ENCODE results near the gene CBY3.
A peak's percentile ranks its signal among the peaks of the same experiment; 100 is the strongest.
"Not testable (repeated sequence)": the region's sequence is repeated elsewhere in the genome, so short reads cannot be mapped to it uniquely, and the experiment has no call there.

The CBY3 gene

DNA sequence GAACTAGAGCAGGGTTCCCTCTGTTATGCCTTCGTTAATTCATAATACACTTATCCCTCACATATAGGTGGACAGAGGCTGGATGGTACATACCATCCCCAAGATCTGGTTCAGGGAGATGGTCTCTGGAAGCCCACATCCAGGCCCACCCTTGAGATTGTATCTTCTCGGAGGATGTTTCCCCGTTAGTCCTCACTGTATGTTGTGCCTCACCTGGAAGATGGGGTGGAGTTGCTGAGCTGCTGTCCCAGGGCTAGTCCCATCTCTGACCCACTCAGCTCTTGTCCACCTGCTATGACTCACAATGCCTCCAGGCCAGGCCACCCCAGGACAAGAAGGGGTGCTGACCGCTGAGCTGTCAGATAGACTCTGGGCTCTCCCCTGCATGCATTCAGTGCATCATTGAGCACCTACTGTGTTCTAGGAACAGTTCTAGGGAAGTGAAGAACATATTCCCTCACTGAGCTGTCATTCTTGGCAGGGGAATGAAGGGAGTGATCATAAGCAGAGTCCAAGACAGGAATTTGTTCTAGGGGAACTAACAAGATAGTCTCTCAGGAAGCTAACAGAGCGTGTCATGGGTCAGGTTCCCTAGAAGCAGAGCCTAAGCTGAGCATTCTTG is at the start of gene CBY3:
TSS of gene CBY3 (minus strand) at position 255 of the 622 bp plus-strand sequence. CDS start at position 139, 116 bp downstream.
- DNase-seq (ENCODE audit: low spot score), result no peak

DNA sequence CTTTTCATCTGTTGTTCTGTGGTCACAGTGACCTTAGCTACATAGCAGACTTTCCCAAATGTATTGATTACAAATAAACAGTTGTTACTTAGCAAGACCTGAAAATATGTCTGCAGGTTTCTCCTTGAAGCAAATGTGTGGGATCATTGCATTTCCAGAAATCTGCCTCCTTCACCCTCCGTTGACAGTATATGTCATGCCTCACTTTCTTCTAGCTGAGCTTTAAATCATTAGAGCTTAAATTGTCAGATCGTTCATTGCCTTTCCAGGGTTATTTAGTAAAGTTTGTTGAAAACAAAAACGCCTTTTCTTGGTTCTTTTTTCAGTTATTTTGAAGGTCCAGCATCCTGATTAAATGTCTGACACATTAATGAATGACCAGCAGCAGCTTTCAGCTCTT is 49.5 kb upstream of the CBY3 start:
- DNase-seq (ENCODE audit: low spot score), result no peak

DNA sequence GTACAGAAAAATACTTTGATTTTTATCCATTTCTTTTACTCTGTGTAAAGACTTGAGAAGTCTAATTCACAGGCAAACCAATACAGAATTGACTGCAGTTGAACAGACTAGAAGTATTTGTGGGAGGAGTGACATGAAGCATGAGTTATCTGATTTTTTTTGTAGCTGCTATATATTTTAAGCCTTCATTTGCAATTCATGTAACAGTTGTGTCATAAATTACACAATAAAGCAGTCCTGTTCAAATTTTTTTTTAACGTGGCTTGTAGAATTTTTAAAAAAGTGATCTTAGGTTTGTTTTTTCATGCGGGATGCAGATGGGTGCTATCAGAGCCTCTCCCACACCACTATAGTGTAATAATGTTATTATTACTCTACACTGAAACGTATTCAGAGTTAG is 48.9 kb upstream of the CBY3 start:
- DNase-seq (ENCODE audit: low spot score), result no peak

DNA sequence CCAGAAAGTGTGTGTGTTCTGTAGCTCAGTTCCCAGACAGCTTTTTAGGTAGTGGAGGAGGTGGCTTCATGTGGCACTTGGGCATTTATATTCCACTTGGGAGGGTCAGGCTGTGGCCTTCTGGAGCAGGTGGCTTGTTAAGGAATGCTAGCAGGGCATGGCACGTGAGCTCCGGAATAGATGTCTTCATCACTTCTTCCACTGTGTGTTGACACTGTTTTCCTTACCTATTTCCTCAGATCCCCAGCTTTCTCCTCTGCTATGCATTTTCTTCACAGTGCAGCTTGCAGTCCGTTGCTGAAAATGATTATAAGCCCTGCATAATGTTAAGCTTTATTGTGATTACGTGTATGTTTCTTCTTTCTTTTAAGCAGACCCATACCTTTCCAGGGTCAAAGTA is 48.5 kb upstream of the CBY3 start:
- DNase-seq (ENCODE audit: low spot score), result no peak

DNA sequence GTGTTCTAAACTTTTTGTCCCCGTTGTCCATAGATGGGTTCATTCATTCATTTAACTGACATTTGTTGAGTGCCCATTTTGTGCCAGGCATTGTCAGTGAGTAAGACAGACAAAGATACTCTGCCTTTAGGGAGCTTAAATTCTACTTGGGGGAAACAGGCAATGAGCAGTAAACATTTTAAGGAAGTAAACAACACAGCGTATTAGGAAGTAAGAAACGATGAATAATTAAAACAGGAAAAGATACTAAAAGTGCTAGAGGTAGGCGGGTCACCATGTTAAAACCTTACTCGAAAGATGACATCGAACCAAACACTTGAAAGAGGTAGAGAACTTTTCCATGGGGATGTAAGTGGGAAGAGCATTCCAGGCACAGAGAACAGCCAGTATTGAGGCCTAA is 46.3 kb upstream of the CBY3 start:
- DNase-seq (ENCODE audit: low spot score), result no peak

DNA sequence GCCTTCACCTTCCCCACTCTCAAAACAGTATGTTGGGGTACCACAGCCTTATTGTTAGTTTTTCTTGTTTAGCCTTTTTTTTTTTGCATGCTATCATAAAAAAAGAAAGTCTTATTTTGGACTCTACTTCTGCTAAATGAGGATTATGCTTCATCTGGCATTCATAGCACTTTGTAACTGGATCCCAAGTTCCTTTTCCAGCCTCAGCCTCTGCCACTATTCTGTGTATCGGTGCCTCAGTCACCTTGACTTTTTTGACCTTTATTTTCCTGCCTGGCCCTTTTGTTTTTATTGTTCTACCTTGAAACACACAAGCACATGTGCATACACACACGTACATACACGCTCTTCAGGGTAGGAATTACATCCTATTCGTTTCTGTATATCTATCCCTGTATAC is 43.3 kb upstream of the CBY3 start:
- no peak for DNase-seq (ENCODE audit: low spot score)

DNA sequence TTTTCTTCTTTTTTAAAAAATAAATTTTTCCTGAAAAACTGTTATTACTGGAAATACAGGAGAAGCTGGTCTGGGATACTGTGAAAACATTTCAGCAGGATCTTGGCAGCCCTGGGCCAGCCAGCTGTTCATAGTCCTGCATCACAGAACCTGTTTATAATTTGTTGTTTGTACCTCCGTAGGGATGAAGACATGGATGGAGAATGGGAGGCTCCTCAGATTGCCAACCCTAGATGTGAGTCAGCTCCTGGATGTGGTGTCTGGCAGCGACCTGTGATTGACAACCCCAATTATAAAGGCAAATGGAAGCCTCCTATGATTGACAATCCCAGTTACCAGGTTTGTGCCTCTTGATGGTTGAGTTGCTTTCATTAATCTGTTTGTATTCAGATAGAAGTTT is 39.4 kb upstream of the CBY3 start:
- DNase-seq (ENCODE audit: low spot score), result no peak

DNA sequence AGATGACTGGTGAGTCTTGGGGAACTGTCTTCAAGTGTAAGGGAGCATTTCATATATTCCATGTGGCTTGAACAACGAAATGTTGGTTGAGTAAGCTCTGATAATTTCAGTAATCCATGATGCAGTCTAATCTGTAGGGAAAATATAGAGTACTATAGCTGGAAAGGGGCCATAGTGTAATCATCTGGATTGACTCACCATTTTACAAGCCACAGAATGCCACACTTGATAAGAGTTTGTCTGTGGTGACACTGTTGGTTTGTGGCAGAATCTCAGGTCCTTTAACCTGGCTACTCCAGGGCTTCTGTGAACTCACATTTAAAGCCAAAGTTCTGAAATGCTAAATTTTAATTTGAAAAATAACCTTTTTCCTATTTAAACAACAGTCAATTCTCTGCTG is 35.5 kb upstream of the CBY3 start:
- no peak for DNase-seq (ENCODE audit: low spot score)

DNA sequence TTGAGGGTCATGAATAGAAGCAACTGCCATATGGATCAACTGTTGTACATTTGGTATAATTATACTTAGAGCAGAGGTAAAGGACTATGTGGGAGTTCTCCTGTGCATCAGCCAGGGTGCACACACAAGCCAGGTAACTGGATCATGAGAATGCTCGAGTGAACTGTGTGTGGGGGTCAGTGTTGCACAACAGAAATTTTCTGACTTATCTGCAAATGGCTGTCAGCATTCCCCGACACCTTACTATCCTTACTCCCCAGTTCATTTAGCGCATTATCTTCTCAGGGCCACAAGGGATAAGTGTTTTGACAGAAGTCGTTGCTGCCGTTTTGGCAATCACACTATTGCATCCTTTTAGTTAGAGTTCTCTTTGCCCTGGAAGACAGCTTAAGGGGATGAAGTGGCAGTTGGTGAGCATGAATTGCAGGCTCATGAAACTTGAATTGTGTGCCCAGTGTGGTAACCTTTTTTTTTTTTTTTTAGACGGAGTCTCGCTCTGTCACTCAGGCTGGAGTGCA is 19.6 kb upstream of the CBY3 start:
- DNase-seq (ENCODE audit: low spot score), result no peak

DNA sequence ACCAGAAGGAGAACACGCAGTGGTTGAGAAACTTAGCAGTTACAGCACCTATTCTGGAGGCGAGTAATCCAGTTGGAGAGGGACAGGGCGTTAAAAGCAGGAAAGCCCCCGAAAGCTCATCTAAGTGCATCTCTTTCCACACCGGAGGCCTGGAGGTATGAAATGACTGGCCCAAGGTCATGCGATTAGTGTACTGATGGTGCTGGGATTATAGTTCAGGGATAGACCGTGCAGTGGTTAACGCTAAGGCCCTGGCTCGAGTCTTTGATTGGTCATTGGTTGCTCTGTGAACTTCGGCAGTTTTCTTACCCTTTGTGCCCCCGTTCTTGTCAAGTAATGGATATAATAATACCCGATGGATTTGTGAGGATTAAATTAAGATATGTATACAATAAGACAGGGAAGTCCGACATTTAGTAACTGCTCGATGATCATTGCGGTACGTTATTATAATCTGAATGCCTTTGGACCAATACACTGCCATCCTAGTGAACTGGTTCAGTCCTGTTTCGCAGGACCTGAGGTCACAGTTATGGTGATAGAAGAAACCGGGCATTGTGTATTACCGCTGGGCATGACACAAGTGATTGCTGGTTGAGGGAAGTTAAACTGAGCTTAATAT is 18.9 kb upstream of the CBY3 start:
- peak; percentile 19 for DNase-seq (ENCODE audit: low spot score)

DNA sequence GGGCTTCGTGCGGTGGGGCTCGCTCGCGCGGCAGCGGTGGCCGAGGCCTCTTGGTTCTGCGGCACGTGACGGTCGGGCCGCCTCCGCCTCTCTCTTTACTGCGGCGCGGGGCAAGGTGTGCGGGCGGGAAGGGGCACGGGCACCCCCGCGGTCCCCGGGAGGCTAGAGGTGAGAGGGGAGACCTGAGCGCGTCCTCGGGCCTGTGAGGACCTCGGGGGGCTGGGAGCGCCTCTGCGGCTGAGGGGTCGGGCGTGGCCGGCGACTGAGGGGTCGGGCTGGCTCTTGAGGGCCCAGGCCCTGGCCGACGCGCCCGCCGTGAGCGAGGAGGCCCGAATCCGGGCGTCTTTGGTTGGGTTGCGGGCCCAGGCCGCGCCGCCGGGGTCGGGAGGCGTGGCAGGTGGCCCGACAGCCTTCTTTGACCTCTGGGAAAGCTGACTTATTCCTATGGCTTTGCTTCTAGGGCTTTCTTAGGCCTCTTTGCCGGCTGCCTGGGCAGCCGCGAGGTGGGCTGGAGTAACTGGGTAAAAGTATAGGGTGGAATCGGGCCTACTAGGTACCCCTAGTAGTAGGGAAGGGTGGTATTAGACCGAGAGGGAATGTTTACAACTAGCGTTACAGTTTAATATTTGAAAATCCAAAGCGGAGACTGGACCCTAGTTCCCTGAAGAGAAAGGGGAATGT is 18.2 kb upstream of the CBY3 start, which contains the start of gene CANX:
TSS of gene CANX (plus strand) at position 33 of the 681 bp plus-strand sequence. CDS start 6,715 bp downstream, outside the sequence.
- peak; percentile 14 for DNase-seq (ENCODE audit: low spot score)

DNA sequence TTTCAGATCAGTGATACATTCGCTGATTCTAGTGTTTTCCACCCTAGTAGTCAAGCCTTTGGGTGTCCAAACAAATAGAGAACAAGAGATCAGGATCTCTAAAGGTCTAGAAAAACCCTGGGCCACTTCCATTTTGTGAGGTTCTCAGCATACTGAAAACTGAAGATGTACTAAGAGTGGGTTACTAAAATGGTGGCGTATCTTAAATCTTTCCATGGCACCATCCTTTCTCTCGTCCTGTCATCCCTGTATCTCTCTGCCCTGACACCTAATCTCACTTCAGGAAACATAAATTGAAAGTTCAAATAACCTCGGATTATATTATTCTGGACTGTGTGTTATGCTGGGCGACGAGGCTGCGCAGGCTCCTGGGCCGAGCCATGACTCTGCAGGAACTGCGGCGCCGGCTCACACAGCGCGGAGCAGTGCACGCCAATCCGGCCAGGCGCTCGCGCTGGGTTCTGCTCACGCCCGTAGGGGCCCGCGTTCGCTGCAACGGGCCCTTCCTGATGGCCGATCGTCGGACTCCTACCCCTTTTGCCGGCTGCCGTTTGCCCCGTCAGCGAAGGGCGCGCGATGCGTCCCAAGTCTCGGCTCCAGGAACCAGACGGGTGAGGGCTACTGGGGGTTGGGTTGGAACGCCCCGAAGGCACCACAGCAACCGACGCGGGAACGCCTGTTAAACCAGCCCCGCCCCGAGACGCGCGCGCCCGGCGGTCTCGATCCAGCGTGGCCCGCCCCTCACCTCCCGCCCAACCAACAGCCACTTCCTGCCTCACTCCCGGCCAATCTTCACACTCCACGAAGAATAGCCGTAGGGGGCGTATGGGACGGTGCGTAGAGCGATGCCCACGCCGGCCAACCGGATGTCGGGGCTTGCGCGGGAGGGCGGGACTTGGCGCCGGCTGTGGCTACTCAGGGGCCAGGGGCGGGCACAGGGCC is 17.4 kb upstream of the CBY3 start:
- peak; percentile 99 for DNase-seq (ENCODE audit: low spot score)

DNA sequence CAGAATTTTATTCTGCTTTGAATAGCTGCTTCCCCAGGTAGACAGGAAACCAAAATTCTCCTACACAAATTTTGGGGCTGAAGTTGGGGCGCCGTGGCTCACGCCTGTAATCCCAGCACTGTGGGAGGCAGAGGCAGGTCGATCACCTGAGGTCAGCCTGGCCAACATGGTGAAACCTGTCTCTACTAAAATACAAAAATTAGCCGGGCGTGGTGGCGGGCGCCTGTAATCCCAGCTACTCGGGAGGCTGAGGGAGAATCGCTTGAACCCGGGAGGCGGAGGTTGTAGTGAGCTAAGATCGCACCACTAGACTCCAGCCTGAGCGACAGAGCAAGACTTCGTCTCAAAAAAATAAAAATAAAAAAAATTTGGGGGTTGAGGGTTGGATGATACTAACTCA is 16.7 kb upstream of the CBY3 start:
- not testable (repeated sequence) for DNase-seq (ENCODE audit: low spot score)

DNA sequence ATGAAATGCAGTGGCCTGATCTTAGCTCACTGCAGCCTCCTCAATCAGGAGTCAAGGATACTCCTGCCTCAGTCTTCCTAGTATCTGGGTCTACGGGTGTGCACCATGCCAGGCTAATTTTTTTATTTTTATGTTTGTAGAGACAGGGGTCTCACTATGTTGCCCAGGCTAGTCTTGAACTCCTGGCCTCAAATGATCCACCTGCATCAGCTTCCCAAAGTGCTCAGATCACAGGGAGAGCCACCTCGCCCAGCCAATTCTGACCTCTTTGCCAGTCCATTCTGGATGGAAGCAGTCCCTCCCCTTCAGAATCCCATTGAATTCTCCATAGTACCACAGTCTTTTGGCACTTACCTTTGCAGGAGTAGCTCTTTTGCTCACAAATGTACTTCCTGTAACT is 16.3 kb upstream of the CBY3 start:
- no peak for DNase-seq (ENCODE audit: low spot score)

DNA sequence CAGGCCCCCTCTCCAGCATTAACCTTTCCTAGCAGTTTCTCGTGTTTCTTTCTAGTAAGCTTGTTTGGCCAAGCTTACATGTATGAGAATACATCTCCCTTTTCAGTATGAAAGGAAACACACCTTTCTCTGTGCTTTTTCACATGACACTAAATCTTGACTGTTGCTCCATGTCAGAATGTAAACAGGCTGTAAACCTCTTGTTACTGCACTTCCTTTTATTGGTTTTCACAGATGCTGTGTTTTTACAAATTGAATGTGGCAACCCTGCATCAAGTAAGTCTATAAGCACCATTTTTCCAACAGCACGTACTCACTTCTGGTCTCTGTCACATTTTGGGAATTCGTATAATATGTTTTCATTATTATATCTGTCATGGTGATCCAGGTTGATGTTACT is 15.8 kb upstream of the CBY3 start:
- DNase-seq (ENCODE audit: low spot score), result no peak

DNA sequence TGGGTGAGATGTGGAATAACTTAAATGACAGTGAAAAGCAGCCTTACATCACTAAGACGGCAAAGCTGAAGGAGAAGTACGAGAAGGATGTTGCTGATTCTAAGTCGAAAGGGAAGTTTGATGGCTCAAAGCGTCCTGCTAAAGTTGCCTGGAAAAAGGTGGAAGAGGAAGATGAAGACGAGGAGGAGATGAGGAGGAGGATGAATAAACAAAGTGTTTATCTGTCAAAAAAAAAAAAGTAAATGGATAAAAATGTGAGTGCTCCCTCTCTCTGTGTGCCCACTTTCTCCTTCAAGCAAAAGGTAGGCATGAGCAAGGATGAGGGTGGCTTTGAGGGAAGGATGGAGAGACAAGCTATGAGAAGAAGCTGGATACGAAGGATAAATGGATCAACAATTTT is 13.7 kb upstream of the CBY3 start:
- no peak for DNase-seq (ENCODE audit: low spot score)

DNA sequence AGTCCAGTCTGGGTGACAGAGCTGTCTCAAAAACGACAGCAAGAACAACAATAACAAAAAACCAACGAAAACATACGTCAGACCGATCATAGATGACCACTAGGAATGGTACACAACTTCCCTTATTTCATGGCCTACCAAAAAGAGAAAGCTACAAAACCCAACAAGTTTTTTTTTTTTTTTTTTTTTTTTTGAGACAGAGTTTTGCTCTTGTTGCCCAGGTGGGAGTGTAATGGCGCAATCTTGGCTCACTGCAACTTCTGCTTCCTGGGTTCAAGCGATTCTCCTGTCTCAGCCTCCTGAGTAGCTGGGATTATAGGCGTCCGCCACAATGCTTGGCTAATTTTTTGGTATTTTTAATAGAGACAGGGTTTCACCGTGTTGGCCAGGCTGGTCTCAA is 8.4 kb upstream of the CBY3 start:
- DNase-seq (ENCODE audit: low spot score), result not testable (repeated sequence)

DNA sequence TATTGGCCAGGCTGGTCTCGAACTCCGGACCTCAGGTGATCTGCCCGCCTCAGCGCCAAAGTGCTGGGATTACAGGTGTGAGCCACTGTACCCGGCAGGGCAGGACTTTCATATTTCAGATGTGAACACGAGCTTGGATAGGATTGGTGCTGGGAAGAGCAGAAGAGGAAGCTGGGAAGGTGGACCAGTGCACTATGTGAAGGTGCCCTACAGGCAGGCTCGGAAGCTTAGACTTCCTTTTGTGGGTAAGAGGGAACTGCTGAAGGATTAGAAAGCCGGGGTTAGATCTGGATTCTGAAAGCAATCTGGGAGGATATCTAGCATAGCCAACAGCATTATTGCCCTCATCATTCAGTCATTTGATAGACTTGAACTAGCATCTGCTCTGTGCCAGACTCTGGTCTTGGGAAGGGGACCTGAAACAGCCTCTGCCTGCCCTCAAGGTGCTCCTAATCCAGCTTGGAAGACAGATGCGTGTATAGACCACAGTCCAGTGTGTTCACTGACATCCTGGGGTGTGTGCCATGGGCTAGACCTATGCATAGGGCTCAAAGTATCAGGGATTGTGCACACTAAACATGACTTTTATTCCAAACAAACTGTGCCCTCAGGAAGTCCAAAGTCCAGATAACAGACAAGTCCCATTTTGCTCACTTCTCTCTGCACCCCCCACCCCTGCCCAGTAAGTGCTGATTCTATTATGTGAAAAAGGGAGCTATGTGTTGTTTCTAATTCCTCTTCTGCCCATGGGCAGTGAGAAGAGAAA is 637 bp downstream of the CBY3 start:
- DNase-seq (ENCODE audit: low spot score), result no peak

DNA sequence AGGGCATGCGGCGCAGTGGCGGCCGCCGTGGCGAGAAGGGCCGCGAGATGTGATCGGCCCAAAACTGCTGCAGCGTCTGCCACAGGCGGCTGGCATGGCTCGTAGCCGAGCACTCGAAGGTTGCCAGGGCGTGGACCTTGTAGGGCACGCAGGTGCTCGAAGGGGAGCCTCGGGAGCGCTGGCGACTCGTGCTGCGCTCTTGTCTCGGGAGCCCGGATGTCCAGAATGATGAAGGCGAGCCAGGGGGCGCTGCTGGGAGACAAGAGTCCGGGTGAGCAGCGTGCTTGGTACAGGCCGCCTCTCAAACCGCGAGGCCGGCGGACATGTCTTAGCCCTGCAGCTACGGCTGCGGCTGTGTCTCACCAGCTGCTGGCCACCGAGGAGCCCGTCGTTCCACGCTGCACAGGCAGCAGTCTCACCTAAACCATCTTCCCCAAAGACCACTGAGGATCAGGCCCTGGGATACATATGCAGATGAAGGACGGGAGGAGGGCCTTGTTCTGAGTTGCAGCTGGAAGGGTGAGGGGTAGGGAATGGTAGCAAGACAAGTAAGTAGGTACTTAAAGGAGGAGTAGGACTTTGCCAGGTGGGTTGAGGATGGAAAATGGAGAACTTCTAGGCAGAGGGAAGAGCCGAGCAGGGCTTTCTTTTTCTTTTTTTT is 1.7 kb downstream of the CBY3 start:
- DNase-seq (ENCODE audit: low spot score), result peak; percentile 79

DNA sequence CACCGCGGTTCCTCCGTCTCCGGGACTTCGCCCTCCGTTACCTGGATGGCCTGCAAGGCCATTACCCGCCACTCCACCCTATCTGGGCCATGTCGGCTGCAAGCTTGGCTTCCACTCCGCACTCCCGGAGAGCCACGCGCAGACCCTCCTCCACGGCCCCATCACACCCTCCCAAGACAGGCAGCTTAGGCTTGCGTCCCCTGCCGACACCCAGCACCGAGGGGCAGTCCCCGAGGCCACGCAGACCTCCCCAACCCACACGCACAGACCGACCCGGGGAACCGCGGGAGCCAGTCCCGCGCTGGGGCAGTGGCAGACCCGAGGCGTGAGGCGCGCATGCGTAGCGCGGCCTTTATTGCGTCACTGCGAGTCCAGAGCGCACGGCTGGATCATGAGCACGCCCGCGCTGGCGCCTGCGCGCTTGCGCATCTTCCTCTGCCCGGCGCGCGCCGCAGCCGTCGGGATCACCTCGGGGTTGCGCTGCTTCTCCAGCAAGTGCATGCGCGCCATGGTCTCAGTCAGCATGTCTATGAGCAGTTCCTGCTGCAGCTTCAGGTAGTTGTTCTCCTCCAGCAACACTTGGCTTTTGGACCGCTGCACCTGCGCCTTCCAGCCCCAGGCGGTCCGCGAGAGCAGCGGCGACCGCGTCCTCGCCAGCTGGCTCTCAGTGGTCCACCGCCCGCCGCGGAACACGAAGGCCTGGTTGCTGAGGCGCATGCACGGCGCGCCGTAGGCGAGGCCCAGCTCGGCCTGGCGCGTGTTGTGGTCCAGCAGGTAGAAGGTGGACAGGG is 2.4 kb downstream of the CBY3 start:
- peak; percentile 94 for DNase-seq (ENCODE audit: low spot score)

All from CD4-positive, alpha-beta T cell treated with Interleukin-15 for 4 hours (primary cell).